Caco-2 (cell line): Measurements from ENCODE around the gene DCAF17. TPM values are rescaled to one million over a fixed set of nuclear protein-coding genes. Genes with fewer than 3 reads are reported as not detected.
"Not testable (repeated sequence)": the region's sequence is repeated elsewhere in the genome, so short reads cannot be mapped to it uniquely, and the experiment has no call there.

Experiments
- BruUV-seq: library from RNA; stranded (reverse); fragments of 400-500 nt; replicated peaks from 2 replicates; lab custom pipeline; 2021; lab: Mats Ljungman, UMichigan
- CTCF ChIA-PET: fragments of 300-600 bp; sonication (Branson Sonifier 250); formaldehyde crosslinking; loops from one replicate; lab custom pipeline; 2022; ENCODE audit warnings: antibody characterized with exemption; lab: Charles Lee
- POLR2A ChIA-PET: fragments of 300-600 bp; sonication (Branson Sonifier 250); formaldehyde crosslinking; loops from one replicate; lab custom pipeline; 2022; ENCODE audit warnings: antibody characterized with exemption; lab: Charles Lee
- DNase-seq, 2 experiments: peaks; one replicate each; pipeline versions ENCODE4 v3.0.0 to v3.0.0-alpha.2; 2020 to 2022
- H3K27me3 ChIP-seq: replicated peaks from 2 replicates; pipeline ENCODE4 v1.6.0; 2011; ENCODE audit warnings: low read length; ENCODE audit not compliant: control insufficient read depth, insufficient read depth
- H3K36me3 ChIP-seq: 2 replicates; pipeline ENCODE4 v1.5.1; 2011; ENCODE audit warnings: low read length; ENCODE audit not compliant: control insufficient read depth, insufficient read depth
- H3K4me1 ChIP-seq: fragments of 250-450 bp; sonication (Bioruptor Pico); 2 replicates; pipeline ENCODE4 v1.5.1; 2020; ENCODE audit warnings: mild to moderate bottlenecking
- H3K4me3 ChIP-seq: 2 replicates; pipeline ENCODE4 v1.5.1; 2011; ENCODE audit warnings: low read depth, mild to moderate bottlenecking, control low read depth, low read length
- H3K9me3 ChIP-seq: fragments of 250-450 bp; sonication (Bioruptor Pico); 2 replicates; pipeline ENCODE4 v1.5.1; 2020; ENCODE audit warnings: mild to moderate bottlenecking, moderate library complexity
- H3K27ac Mint-ChIP-seq: one replicate; pipeline ENCODE4 v1.8.0; 2022; ENCODE audit warnings: mixed read lengths; ENCODE audit not compliant: unreplicated experiment
- H3K27me3 Mint-ChIP-seq: one replicate; pipeline ENCODE4 v1.8.0; 2022; ENCODE audit warnings: mixed read lengths; ENCODE audit not compliant: insufficient read depth, unreplicated experiment
- H3K36me3 Mint-ChIP-seq: one replicate; pipeline ENCODE4 v1.8.0; 2022; ENCODE audit warnings: mild to moderate bottlenecking, mixed read lengths; ENCODE audit not compliant: insufficient read depth, unreplicated experiment
- H3K4me1 Mint-ChIP-seq: one replicate; pipeline ENCODE4 v1.8.0; 2022; ENCODE audit warnings: low read depth, mixed read lengths; ENCODE audit not compliant: unreplicated experiment
- H3K4me3 Mint-ChIP-seq: one replicate; pipeline ENCODE4 v1.8.0; 2022; ENCODE audit warnings: mild to moderate bottlenecking, moderate library complexity, mixed read lengths; ENCODE audit not compliant: unreplicated experiment
- H3K9me3 Mint-ChIP-seq: one replicate; pipeline ENCODE4 v1.8.0; 2022; ENCODE audit warnings: mixed read lengths; ENCODE audit not compliant: unreplicated experiment
- intact Hi-C: fragments of 100-400 bp; cut with micrococcal nuclease; formaldehyde crosslinking; loops from one replicate; pipeline ENCODE4 v1.10.0; 2022; ENCODE audit not compliant: unreplicated experiment
- total RNA-seq: library from RNA; stranded (reverse); gene quantifications from 2 replicates; pipeline ENCODE4 v1.2.3, GENCODE V29; 2022
- TF ChIP-seq, protein P1 (sequence below), 2 experiments: fragments of 200-600 bp in 1 of 2; IDR thresholded peaks; 1 replicate in 1 of 2; 2 replicates in 1 of 2; pipeline versions ENCODE4 v1.5.1 to v1.8.0; 2011 to 2022; ENCODE audit warnings: antibody characterized with exemption in 1 of 2, control low read depth in 1 of 2, inconsistent platforms in 1 of 2, low read depth in 1 of 2, low read length in 1 of 2, mild to moderate bottlenecking in 1 of 2, moderate library complexity in 1 of 2; ENCODE audit not compliant: insufficient read depth in 1 of 2, severe bottlenecking in 1 of 2, unreplicated experiment in 1 of 2

The DCAF17 gene
- total RNA-seq, 1 experiment from 2014 or later: 22.7 TPM

DNA sequence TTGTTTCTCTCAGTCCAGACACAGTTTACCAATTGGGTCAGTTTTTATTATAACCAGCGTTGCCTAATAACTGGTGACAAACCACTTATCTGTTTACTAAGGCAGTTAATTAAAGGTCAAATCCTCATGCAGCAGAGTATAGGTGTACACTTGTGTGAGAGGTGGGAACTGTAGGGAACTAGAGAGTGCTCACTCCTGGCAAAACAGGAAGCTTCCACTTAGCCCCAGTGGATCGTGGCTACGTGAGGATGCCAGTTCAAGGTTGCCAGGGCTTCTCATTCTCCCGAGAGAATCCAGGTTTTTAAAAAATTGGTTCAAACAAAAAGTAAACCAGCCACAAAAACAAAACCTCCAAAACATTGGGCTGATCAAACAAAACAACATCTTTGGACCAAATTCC is 96.4 kb downstream of the DCAF17 start:
- H3K27me3 Mint-ChIP-seq: peaks cover 20% of the 10 kb centered on the region
- no peaks in the 10 kb centered on the region for H3K9me3 ChIP-seq
- peaks cover 10% of the 10 kb centered on the region for H3K9me3 Mint-ChIP-seq
- DNase-seq: no peak
- H3K4me3 ChIP-seq: no peak overlapping the region
- H3K4me1 ChIP-seq: no peaks in the 10 kb centered on the region
- H3K36me3 ChIP-seq: no peaks in the 10 kb centered on the region
- H3K27ac Mint-ChIP-seq: no peak overlapping the region
- CTCF ChIA-PET: no interaction called here
- TF ChIP-seq, protein P1, sequence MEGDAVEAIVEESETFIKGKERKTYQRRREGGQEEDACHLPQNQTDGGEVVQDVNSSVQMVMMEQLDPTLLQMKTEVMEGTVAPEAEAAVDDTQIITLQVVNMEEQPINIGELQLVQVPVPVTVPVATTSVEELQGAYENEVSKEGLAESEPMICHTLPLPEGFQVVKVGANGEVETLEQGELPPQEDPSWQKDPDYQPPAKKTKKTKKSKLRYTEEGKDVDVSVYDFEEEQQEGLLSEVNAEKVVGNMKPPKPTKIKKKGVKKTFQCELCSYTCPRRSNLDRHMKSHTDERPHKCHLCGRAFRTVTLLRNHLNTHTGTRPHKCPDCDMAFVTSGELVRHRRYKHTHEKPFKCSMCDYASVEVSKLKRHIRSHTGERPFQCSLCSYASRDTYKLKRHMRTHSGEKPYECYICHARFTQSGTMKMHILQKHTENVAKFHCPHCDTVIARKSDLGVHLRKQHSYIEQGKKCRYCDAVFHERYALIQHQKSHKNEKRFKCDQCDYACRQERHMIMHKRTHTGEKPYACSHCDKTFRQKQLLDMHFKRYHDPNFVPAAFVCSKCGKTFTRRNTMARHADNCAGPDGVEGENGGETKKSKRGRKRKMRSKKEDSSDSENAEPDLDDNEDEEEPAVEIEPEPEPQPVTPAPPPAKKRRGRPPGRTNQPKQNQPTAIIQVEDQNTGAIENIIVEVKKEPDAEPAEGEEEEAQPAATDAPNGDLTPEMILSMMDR (IDR thresholded peaks at IDR 0.05; ENCODE audit: insufficient read depth in 1 of 2, low read depth in 1 of 2, low read length in 1 of 2, severe bottlenecking in 1 of 2, unreplicated experiment in 1 of 2): no peak
- no peaks in the 10 kb centered on the region for H3K36me3 Mint-ChIP-seq
- intact Hi-C loops: no loop called here
- H3K27me3 ChIP-seq: no peaks in the 10 kb centered on the region
- no peaks in the 10 kb centered on the region for H3K4me1 Mint-ChIP-seq
- POLR2A ChIA-PET: no interaction called here
- BruUV-seq: no TSS peak
- H3K4me3 Mint-ChIP-seq: no peak overlapping the region

DNA sequence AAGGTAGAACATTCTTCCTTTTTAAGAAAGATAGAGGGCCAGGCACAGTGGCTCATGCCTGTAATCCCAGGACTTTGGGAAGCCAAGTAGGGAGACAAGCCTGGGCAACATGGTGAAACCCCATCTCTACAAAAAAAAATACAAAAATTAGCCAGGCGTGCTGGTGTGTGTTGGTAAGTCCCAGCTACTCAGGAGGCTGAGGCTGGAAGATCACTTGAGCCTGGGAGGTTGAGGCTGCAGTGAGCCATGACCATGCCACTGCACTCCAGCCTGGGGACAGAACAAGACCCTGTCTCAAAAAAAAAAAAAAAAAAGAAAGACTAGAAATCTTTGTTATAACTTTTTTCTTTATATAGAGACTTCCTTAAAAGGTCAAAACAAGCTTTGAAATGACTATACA is 96.8 kb downstream of the DCAF17 start:
- POLR2A ChIA-PET, BruUV-seq: not testable (repeated sequence)

DNA sequence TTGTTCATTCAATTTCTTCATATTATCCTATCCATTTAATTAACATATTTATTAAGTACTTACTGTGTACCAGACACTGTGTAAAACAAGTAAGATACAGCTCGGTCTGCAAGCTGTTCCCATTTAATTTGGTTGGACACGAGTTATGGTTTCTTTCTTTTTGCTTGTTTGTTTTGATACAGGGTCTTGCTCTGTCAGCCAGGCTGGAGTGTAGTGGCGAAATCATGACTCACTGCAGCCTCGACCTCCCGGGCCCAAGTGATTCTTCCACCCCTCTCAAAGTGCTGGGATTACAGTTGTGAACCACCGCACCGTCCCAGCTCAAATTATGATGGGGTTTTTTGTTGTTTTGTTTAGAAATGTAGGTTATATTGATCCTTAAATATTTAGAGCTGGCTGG is 97.3 kb downstream of the DCAF17 start:
- H3K4me1 Mint-ChIP-seq: no peaks in the 10 kb centered on the region
- peaks cover 10% of the 10 kb centered on the region for H3K9me3 Mint-ChIP-seq
- ChIA-PET POLR2A (no interaction called here), CTCF (interaction anchor here (0.6 kb wide), 1 partner anchor 596 kb away, joined by 3 read pairs; no protein-coding TSS in a partner anchor)
- no peak overlapping the region for H3K4me3 Mint-ChIP-seq
- intact Hi-C loops: no loop called here
- Histone ChIP-seq H3K4me3 (no peak overlapping the region), H3K4me1 (no peaks in the 10 kb centered on the region), H3K27me3 (no peaks in the 10 kb centered on the region), H3K9me3 (no peaks in the 10 kb centered on the region), H3K36me3 (no peaks in the 10 kb centered on the region)
- TF ChIP-seq, protein P1 (IDR thresholded peaks at IDR 0.05; ENCODE audit: insufficient read depth in 1 of 2, low read depth in 1 of 2, low read length in 1 of 2, severe bottlenecking in 1 of 2, unreplicated experiment in 1 of 2): no peak
- no TSS peak for BruUV-seq
- no peak for DNase-seq
- H3K27me3 Mint-ChIP-seq: peaks cover 20% of the 10 kb centered on the region
- no peaks in the 10 kb centered on the region for H3K36me3 Mint-ChIP-seq
- H3K27ac Mint-ChIP-seq: no peak overlapping the region

More for the DNA sequence above, 96.8 kb downstream of the DCAF17 start:
- H3K4me1 ChIP-seq, H3K4me3 Mint-ChIP-seq, H3K9me3 ChIP-seq, H3K4me3 ChIP-seq, H3K4me1 Mint-ChIP-seq, H3K27ac Mint-ChIP-seq, H3K9me3 Mint-ChIP-seq, H3K36me3 ChIP-seq, intact Hi-C loops, H3K36me3 Mint-ChIP-seq, H3K27me3 ChIP-seq, DNase-seq: not testable (repeated sequence)
- H3K27me3 Mint-ChIP-seq: peaks cover 20% of the 10 kb centered on the region
- CTCF ChIA-PET: interaction anchor here (0.6 kb wide), 1 partner anchor 597 kb away, joined by 3 read pairs; no protein-coding TSS in a partner anchor
